Upper lobe of right lung (tissue), 1 donor: ENCODE measurements around the gene HAUS5. TPM values are rescaled to one million over a fixed set of nuclear protein-coding genes. Genes with fewer than 3 reads are reported as not detected.
"Not testable (repeated sequence)": the region's sequence is repeated elsewhere in the genome, so short reads cannot be mapped to it uniquely, and the experiment has no call there.

Experiments used
- ATAC-seq: fragments of 200-7000 bp; cut with Tn5 transposase; one replicate; pipeline ENCODE4 v1.9.1; 2020; ENCODE audit warnings: mild to moderate bottlenecking, moderate library complexity
- DNase-seq: peaks from one replicate; pipeline ENCODE4 v3.0.0-alpha.2; 2020
- H3K27ac ChIP-seq: fragments of 200-600 bp; one replicate; pipeline ENCODE4 v1.8.0; 2022
- H3K27me3 ChIP-seq: fragments of 200-600 bp; one replicate; pipeline ENCODE4 v1.8.0; 2022; ENCODE audit warnings: mild to moderate bottlenecking
- H3K36me3 ChIP-seq: fragments of 200-600 bp; one replicate; pipeline ENCODE4 v1.8.0; 2022
- H3K4me1 ChIP-seq: fragments of 200-600 bp; one replicate; pipeline ENCODE4 v1.8.0; 2022
- H3K4me3 ChIP-seq: fragments of 200-600 bp; one replicate; pipeline ENCODE4 v1.8.0; 2022; ENCODE audit warnings: mild to moderate bottlenecking
- H3K9me3 ChIP-seq: fragments of 200-600 bp; one replicate; pipeline ENCODE4 v1.8.0; 2022
- CTCF ChIP-seq: fragments of 200-600 bp; IDR thresholded peaks from one replicate; pipeline ENCODE4 v1.8.0; 2022; ENCODE audit warnings: antibody characterized with exemption
- intact Hi-C: fragments of 100-400 bp; cut with DNase I; formaldehyde crosslinking; loops from one replicate; pipeline ENCODE4 v1.11.0; 2022
- total RNA-seq: library from RNA; stranded (reverse); fragmentation: NEBNext Ultra II Directional; extraction: Animal tissue kit (Norgen Biotek cat#: 25700); gene quantifications from one replicate; pipeline ENCODE4 v1.2.1, GENCODE V29; 2021
- donor health status: DM: no; HTN: yes; CAD: no; lungs with severe emphysema.

Gene HAUS5
- total RNA-seq, 1 donor from 2014 or later = 8.9 TPM

- TF ChIP-seq CTCF = no peak
- no peaks in the 10 kb centered on the region for H3K36me3 ChIP-seq
- no peaks in the 10 kb centered on the region for H3K4me1 ChIP-seq
- intact Hi-C loops = no loop called here
- H3K9me3 ChIP-seq = no peaks in the 10 kb centered on the region
- DNase-seq (no peak), ATAC-seq (no peak)
- no peak within 1 kb of the TSS for H3K4me3 ChIP-seq
- H3K27ac ChIP-seq = no peak within 1 kb of the TSS
- no peaks in the 10 kb centered on the region for H3K27me3 ChIP-seq
Observed at GRCh38 chr19:35585848-35586247, 26.7 kb upstream of the HAUS5 start, which contains the start of gene PMIS2. Gene PMIS2, plus strand, starts transcription at chr19:35586173. Its CDS starts 87 bp downstream, at chr19:35586260.

- DNase-seq = no peak
- no peaks in the 10 kb centered on the region for H3K36me3 ChIP-seq
- no peak for ATAC-seq
- no peaks in the 10 kb centered on the region for H3K9me3 ChIP-seq
- H3K4me3 ChIP-seq = no peak overlapping the region
- peaks cover 6% of the 10 kb centered on the region for H3K27me3 ChIP-seq
- H3K4me1 ChIP-seq = no peaks in the 10 kb centered on the region
- TF ChIP-seq CTCF = no peak
- H3K27ac ChIP-seq = no peak overlapping the region
- intact Hi-C loops = no loop called here
Observed at GRCh38 chr19:35587321-35587720, 25.2 kb upstream of the HAUS5 start.

- H3K27ac ChIP-seq = no peak overlapping the region
- peaks cover 16% of the 10 kb centered on the region for H3K27me3 ChIP-seq
- no peaks in the 10 kb centered on the region for H3K36me3 ChIP-seq
- no peak for TF ChIP-seq CTCF
- no peak overlapping the region for H3K4me3 ChIP-seq
- H3K9me3 ChIP-seq = no peaks in the 10 kb centered on the region
- DNase-seq (no peak), ATAC-seq (no peak)
- intact Hi-C loops = no loop called here
- no peaks in the 10 kb centered on the region for H3K4me1 ChIP-seq
Observed at GRCh38 chr19:35590875-35591274, 21.7 kb upstream of the HAUS5 start.

- intact Hi-C loops = no loop called here
Observed at GRCh38 chr19:35592226-35592625, 20.3 kb upstream of the HAUS5 start.

GRCh38 chr19:35595026-35595425 is 17.5 kb upstream of the HAUS5 start:
- intact Hi-C loops, H3K36me3 ChIP-seq, ATAC-seq, H3K9me3 ChIP-seq, H3K4me1 ChIP-seq, H3K4me3 ChIP-seq, DNase-seq, H3K27ac ChIP-seq: not testable (repeated sequence)
- peaks cover 16% of the 10 kb centered on the region for H3K27me3 ChIP-seq

More at GRCh38 chr19:35592226-35592625, 20.3 kb upstream of the HAUS5 start:
- no peak for DNase-seq
- Histone ChIP-seq H3K4me1 (no peaks in the 10 kb centered on the region), H3K36me3 (no peaks in the 10 kb centered on the region), H3K27me3 (peaks cover 16% of the 10 kb centered on the region), H3K9me3 (no peaks in the 10 kb centered on the region), H3K27ac (no peak overlapping the region), H3K4me3 (no peak overlapping the region)
- TF ChIP-seq CTCF = peak; percentile 48
- peak; percentile 65 for ATAC-seq

- H3K9me3 ChIP-seq = no peaks in the 10 kb centered on the region
- H3K36me3 ChIP-seq = no peaks in the 10 kb centered on the region
- DNase-seq (no peak), ATAC-seq (no peak)
- no peak overlapping the region for H3K27ac ChIP-seq
- no peaks in the 10 kb centered on the region for H3K4me1 ChIP-seq
- intact Hi-C loops = no loop called here
- no peak for TF ChIP-seq CTCF
- no peak overlapping the region for H3K4me3 ChIP-seq
- H3K27me3 ChIP-seq = peaks cover 16% of the 10 kb centered on the region
Observed at GRCh38 chr19:35595928-35596327, 16.6 kb upstream of the HAUS5 start.
